WI38 (cell line): ENCODE measurements around the gene ZCCHC12.

Experiments
- H3K4me3 ChIP-seq: 2 replicates; pipeline ENCODE4 v1.5.1; 2011; ENCODE audit warnings: low read depth, mild to moderate bottlenecking, control low read depth, low read length
- CTCF ChIP-seq: IDR thresholded peaks from 2 replicates; pipeline ENCODE4 v1.5.1; 2012; ENCODE audit warnings: low read depth, mild to moderate bottlenecking, control low read depth, low read length

The ZCCHC12 gene

GRCh38 chrX:118867251-118867650 lies 43.6 kb downstream of the ZCCHC12 start:
- no peak for TF ChIP-seq CTCF

GRCh38 chrX:118872102-118872566 lies 48.5 kb downstream of the ZCCHC12 start:
- H3K4me3 ChIP-seq = no peak overlapping the region
- no peak for TF ChIP-seq CTCF

More at GRCh38 chrX:118867251-118867650, 43.6 kb downstream of the ZCCHC12 start:
- H3K4me3 ChIP-seq = no peak overlapping the region
